Measurements from ENCODE around the gene MYOF. TPM values are rescaled to one million over a fixed set of nuclear protein-coding genes. Genes with fewer than 3 reads are reported as not detected.
"Not testable (repeated sequence)": the region's sequence is repeated elsewhere in the genome, so short reads cannot be mapped to it uniquely, and the experiment has no call there.

MYOF gene
- total RNA-seq, 1 donor from 2014 or later = 30.4 TPM

GRCh38 chr10:93296151-93296550 lies 186.0 kb downstream of the MYOF start:
- DNase-seq (no peak), ATAC-seq (ENCODE audit: poor library complexity) (no peak)
- intact Hi-C loops (cut with DNase I) = no loop called here

- ATAC-seq (ENCODE audit: poor library complexity) (no peak), DNase-seq (no peak)
- intact Hi-C loops (cut with DNase I) = no loop called here
Measured at GRCh38 chr10:93293999-93294398, 188.1 kb downstream of the MYOF start.

- intact Hi-C loops (cut with DNase I) = no loop called here
- ATAC-seq (ENCODE audit: poor library complexity) (no peak), DNase-seq (no peak)
Measured at GRCh38 chr10:93290661-93291354, 191.3 kb downstream of the MYOF start.

- intact Hi-C loops (cut with DNase I) = loop anchor here (10.0 kb wide), 2 partner anchors 174 to 404 kb away; no protein-coding TSS in a partner anchor
- peak; percentile 72 for ATAC-seq (ENCODE audit: poor library complexity)
- DNase-seq = peak; percentile 64
Measured at GRCh38 chr10:93288679-93289634, 193.2 kb downstream of the MYOF start.

GRCh38 chr10:93287775-93288174 lies 194.4 kb downstream of the MYOF start:
- intact Hi-C loops (cut with DNase I) = loop anchor here (10.0 kb wide), 2 partner anchors 173 to 403 kb away; no protein-coding TSS in a partner anchor
- DNase-seq (no peak), ATAC-seq (ENCODE audit: poor library complexity) (no peak)

GRCh38 chr10:93284246-93284645 lies 197.9 kb downstream of the MYOF start:
- intact Hi-C loops (cut with DNase I) = loop anchor here (5.0 to 10.0 kb wide), 3 partner anchors 169 to 399 kb away; no protein-coding TSS in a partner anchor
- ATAC-seq (ENCODE audit: poor library complexity); DNase-seq: not testable (repeated sequence)

GRCh38 chr10:93281367-93281720 lies 200.8 kb downstream of the MYOF start:
- DNase-seq = no peak
- intact Hi-C loops (cut with DNase I) = loop anchor here (5.0 to 10.0 kb wide), 3 partner anchors 167 to 397 kb away; no protein-coding TSS in a partner anchor

GRCh38 chr10:93280699-93281366 lies 201.3 kb downstream of the MYOF start:
- no peak for ATAC-seq (ENCODE audit: poor library complexity)
- DNase-seq = no peak
- intact Hi-C loops (cut with DNase I) = loop anchor here (5.0 to 10.0 kb wide), 3 partner anchors 166 to 396 kb away; no protein-coding TSS in a partner anchor

More at GRCh38 chr10:93281367-93281720, 200.8 kb downstream of the MYOF start:
- ATAC-seq (ENCODE audit: poor library complexity) = no peak

GRCh38 chr10:93280121-93280698 lies 201.9 kb downstream of the MYOF start:
- intact Hi-C loops (cut with DNase I) = loop anchor here (5.0 to 10.0 kb wide), 3 partner anchors 165 to 395 kb away; no protein-coding TSS in a partner anchor
- no peak for ATAC-seq (ENCODE audit: poor library complexity)
- no peak for DNase-seq

GRCh38 chr10:93277360-93277759 lies 204.8 kb downstream of the MYOF start:
- DNase-seq (no peak), ATAC-seq (ENCODE audit: poor library complexity) (peak; percentile 63)
- intact Hi-C loops (cut with DNase I) = no loop called here

- DNase-seq (no peak), ATAC-seq (ENCODE audit: poor library complexity) (no peak)
- intact Hi-C loops (cut with DNase I) = no loop called here
Measured at GRCh38 chr10:93274419-93274818, 207.7 kb downstream of the MYOF start.

- ATAC-seq (ENCODE audit: poor library complexity) (no peak), DNase-seq (no peak)
- intact Hi-C loops (cut with DNase I) = no loop called here
Measured at GRCh38 chr10:93272884-93273675, 209.1 kb downstream of the MYOF start.

GRCh38 chr10:93271347-93271746 lies 210.8 kb downstream of the MYOF start:
- ATAC-seq (ENCODE audit: poor library complexity) = no peak
- no peak for DNase-seq
- intact Hi-C loops (cut with DNase I) = no loop called here

GRCh38 chr10:93269281-93269680 lies 212.9 kb downstream of the MYOF start:
- DNase-seq (no peak), ATAC-seq (ENCODE audit: poor library complexity) (no peak)
- intact Hi-C loops (cut with DNase I) = no loop called here

GRCh38 chr10:93268021-93268420 lies 214.1 kb downstream of the MYOF start:
- ATAC-seq (ENCODE audit: poor library complexity) = no peak
- intact Hi-C loops (cut with DNase I) = no loop called here
- no peak for DNase-seq

GRCh38 chr10:93267521-93267920 lies 214.6 kb downstream of the MYOF start:
- no peak for ATAC-seq (ENCODE audit: poor library complexity)
- DNase-seq = no peak
- intact Hi-C loops (cut with DNase I) = no loop called here

GRCh38 chr10:93266858-93267257 lies 215.3 kb downstream of the MYOF start:
- intact Hi-C loops (cut with DNase I) = no loop called here

More at GRCh38 chr10:93266858-93267257, 215.3 kb downstream of the MYOF start:
- ATAC-seq (ENCODE audit: poor library complexity) (no peak), DNase-seq (no peak)

All from Right ventricle myocardium superior (tissue), 1 donor.